Measurements from ENCODE around the gene AANAT.

DNA sequence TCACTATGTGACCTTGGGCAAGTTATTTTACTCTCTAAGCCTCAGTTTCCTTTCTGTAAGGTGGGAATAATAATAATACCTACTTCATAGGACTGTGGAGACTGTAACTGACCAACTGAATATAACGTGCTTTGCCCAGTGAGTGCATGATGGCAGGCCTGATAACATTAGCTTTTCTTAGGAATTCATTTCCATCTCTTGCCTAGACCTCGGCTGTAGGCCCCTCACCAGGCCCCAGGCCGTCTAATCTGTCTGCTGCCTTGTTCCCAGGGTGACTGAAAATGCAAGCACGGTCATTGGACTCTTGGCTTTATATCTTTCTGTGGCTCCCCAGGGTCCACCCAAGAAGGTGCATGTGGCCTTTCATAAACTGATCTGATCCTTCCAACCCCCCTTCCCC is 7.7 kb upstream of the AANAT start:
- TF ChIP-seq CTCF (IDR thresholded peaks at IDR 0.05) = no peak
- TF ChIP-seq POLR2A (IDR thresholded peaks at IDR 0.05) = no peak

Data from adrenal gland (tissue), 5 donors.